Peyer's patch (tissue), 4 donors: ENCODE results near the gene ZNF496. TPM values are rescaled to one million over a fixed set of nuclear protein-coding genes. Genes with fewer than 3 reads are reported as not detected.

Experiments
- DNase-seq, 3 donors: peaks; one replicate each; pipeline ENCODE4 v3.0.0-alpha.2; 2017 to 2019
- H3K27ac ChIP-seq, 4 donors: fragments of 200-600 bp; sonication (generic); one replicate each; pipeline ENCODE4 v1.5.1; 2016 to 2019
- H3K27me3 ChIP-seq, 2 donors: fragments of 200-600 bp; sonication (generic); one replicate each; pipeline ENCODE4 v1.5.1; 2019
- H3K36me3 ChIP-seq, 3 donors: fragments of 200-600 bp; sonication (generic); one replicate each; pipeline ENCODE4 v1.5.1; 2016 to 2019
- H3K4me1 ChIP-seq, 4 donors: fragments of 200-600 bp; sonication (generic); one replicate each; pipeline ENCODE4 v1.5.1; 2016 to 2019
- H3K4me3 ChIP-seq, 4 donors: fragments of 200-600 bp; sonication (generic); 1 replicate in 3 of 4; 2 replicates in 1 of 4; pipeline ENCODE4 v1.5.1; 2016 to 2019; ENCODE audit warnings: mild to moderate bottlenecking in 1 of 4
- H3K9me3 ChIP-seq, 4 donors: fragments of 200-600 bp; sonication (generic); one replicate each; pipeline ENCODE4 v1.5.1; 2016 to 2019; ENCODE audit warnings: mild to moderate bottlenecking in 1 of 4
- POLR2A ChIP-seq, 2 donors: fragments of 450-650 bp; IDR thresholded peaks; one replicate each; pipeline ENCODE4 v1.5.1; 2017; ENCODE audit warnings: antibody characterized with exemption in 2 of 2, mild to moderate bottlenecking in 2 of 2, moderate library complexity in 2 of 2
- total RNA-seq, 4 donors: library from RNA; depleted of rRNA; stranded (reverse); fragments of >200 nt; gene quantifications; one replicate each; pipeline ENCODE4 v1.1.0, GENCODE V29; 2016
- TF ChIP-seq, protein P1 (sequence below), 6 experiments: fragments of 450-650 bp in 4 of 6; fragments of 200-600 bp in 2 of 6; sonication (generic) in 1 of 6; IDR thresholded peaks; one replicate each; pipeline ENCODE4 v1.5.1; 2017 to 2019; ENCODE audit warnings: antibody characterized with exemption in 6 of 6, mild to moderate bottlenecking in 3 of 6, moderate library complexity in 1 of 6

ZNF496 gene
- total RNA-seq, 4 donors from 2014 or later, result 8.2 to 31.4 (median 23.5) TPM

DNA sequence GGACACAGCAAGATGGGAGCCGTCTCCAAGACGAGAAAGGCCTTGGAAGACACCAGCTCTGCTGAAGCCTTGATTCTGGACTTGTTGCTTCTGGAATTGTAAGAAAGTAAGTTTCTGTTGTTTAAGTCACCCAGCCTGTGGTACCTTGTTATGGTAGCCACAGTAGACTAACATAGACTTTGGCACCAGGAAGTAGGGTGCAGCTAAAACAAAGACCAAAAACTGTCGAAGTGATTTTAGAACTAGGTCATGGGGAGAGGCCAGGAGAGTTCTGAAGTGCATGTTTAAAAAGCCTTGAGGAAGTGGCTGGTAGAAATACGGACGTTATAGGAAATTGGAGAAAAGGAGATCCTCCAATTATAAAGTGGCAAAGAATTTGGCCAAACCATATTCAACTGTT is 28.5 kb downstream of the ZNF496 start:
- no peak for DNase-seq
- no peak overlapping the region for H3K4me3 ChIP-seq
- H3K27ac ChIP-seq, result no peak overlapping the region
- TF ChIP-seq, protein P1, sequence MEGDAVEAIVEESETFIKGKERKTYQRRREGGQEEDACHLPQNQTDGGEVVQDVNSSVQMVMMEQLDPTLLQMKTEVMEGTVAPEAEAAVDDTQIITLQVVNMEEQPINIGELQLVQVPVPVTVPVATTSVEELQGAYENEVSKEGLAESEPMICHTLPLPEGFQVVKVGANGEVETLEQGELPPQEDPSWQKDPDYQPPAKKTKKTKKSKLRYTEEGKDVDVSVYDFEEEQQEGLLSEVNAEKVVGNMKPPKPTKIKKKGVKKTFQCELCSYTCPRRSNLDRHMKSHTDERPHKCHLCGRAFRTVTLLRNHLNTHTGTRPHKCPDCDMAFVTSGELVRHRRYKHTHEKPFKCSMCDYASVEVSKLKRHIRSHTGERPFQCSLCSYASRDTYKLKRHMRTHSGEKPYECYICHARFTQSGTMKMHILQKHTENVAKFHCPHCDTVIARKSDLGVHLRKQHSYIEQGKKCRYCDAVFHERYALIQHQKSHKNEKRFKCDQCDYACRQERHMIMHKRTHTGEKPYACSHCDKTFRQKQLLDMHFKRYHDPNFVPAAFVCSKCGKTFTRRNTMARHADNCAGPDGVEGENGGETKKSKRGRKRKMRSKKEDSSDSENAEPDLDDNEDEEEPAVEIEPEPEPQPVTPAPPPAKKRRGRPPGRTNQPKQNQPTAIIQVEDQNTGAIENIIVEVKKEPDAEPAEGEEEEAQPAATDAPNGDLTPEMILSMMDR (IDR thresholded peaks at IDR 0.05), result no peak
- TF ChIP-seq POLR2A (IDR thresholded peaks at IDR 0.05), result no peak
- H3K27me3 ChIP-seq, result no peaks in the 10 kb centered on the region
- peaks cover 0 to 56% (median 0%) of the 10 kb centered on the region in 3 donors for H3K36me3 ChIP-seq
- H3K9me3 ChIP-seq, result no peaks in the 10 kb centered on the region
- no peaks in the 10 kb centered on the region for H3K4me1 ChIP-seq

DNA sequence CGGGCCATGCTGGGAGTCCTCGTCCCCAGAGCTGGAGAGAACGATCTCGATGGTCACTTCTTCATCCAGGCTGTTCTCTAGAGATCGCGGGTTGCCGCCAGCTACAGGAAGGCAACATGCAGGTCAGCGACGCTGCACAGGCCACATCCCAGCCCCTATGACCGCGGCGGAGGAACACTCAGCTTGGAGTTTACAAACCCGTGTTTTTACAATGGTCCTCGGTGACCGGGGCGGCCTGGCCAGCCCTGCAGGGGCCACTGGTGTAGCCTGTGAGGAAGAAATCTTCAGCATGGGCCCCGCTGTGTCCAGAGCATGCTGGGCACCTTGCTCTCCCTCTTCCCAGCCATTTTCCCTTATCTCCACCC is 30.5 kb downstream of the ZNF496 start:
- TF ChIP-seq, protein P1 (IDR thresholded peaks at IDR 0.05), result no peak
- TF ChIP-seq POLR2A (IDR thresholded peaks at IDR 0.05), result no peak
- no peak for DNase-seq
- Histone ChIP-seq H3K27me3 (no peaks in the 10 kb centered on the region), H3K27ac (no peak overlapping the region), H3K4me3 (no peak overlapping the region), H3K36me3 (peaks cover 0 to 39% (median 0%) of the 10 kb centered on the region in 3 donors), H3K4me1 (no peaks in the 10 kb centered on the region), H3K9me3 (no peaks in the 10 kb centered on the region)

DNA sequence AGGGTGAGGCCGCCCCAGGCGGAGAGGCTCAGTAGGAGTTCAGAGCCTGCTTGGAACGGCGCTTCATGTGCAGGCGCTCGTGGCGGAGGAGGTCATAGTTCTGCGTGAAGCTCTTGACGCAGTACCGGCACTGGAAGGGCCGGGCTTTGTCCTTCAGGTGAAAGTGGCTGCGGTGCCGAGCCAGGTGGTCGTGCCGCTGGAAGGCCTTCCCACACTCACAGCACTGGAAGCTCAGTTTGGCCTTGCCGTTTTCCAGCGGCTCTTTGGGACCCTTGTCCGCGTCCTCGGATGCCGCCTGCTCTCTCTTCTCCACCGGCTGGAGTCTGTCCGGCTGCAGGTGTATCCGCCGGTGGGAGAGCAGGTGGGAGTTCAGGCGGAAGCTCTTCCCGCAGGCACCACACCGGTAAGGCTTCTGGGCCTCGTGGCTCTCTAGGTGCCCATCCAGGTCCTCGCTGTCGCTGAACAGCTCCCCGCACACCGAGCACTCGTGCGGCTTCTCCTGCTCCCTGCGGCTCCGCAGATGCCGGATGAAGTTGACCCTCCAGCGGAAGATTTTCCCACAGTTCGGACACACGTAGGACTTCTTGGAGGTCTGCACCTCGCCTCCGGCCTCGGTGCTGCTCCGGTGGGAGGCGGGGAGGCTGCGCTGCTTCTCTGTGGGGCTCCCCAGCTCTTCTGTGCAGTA is 31.0 kb downstream of the ZNF496 start:
- TF ChIP-seq, protein P1 (IDR thresholded peaks at IDR 0.05), result no peak
- no peak for TF ChIP-seq POLR2A (IDR thresholded peaks at IDR 0.05)
- Histone ChIP-seq H3K4me1 (no peaks in the 10 kb centered on the region), H3K27me3 (no peaks in the 10 kb centered on the region), H3K27ac (no peak overlapping the region), H3K4me3 (no peak overlapping the region), H3K36me3 (peaks cover 0 to 35% (median 0%) of the 10 kb centered on the region in 3 donors), H3K9me3 (no peaks in the 10 kb centered on the region)
- DNase-seq, result no peak

DNA sequence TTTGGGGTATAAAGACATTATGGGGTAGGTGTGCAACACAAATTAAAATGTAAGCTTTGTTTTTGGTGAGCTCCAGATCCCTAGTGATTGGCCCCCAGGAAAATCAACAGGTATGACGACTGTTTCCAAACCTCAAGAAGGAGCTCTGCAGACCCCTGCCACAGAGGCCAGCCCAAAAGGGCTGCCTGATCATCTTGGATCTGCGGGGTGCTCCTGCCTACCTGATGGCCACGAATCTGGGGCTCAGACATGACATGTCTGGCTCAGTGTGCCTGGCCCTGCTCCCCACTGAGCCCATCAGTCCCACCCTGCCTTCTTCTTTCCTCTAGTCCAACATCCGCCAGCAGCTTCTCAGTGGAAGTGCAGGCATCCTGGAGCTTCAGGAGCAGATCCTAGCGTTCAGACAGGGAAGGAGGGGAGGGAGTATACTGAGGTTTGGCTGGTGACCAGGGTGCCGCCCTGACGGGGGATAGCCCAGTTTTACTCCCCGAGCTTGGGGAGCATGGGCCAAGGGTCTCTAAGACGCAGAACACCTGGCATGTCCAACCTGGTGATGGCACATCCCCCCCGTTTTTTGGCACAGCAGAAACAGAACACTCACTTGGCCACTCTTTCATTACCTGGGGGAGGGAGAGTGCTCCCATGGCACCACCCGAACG is 31.8 kb downstream of the ZNF496 start:
- H3K27ac ChIP-seq, result no peak overlapping the region
- H3K4me3 ChIP-seq, result no peak overlapping the region
- H3K36me3 ChIP-seq, result peaks cover 0 to 29% (median 0%) of the 10 kb centered on the region in 3 donors

DNA sequence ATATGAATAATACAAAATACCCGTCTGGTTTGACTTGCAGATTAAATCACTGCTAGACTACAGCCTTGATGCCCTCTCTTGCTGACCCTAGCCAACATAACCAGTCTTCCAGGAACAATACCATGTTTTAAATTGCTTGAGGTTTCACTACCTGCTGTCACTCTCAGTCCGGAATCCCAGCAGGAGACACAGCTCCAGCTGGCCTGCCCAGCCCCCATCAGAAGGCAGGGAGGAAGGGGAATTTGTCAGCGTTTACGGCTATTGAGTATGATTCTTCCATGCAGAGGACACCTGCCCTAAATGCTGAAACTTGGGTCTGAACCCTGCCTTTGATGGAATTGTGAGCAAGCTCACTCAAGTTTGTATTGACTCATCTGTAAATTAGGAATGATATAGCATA is 33.0 kb downstream of the ZNF496 start:
- H3K27ac ChIP-seq, result no peak overlapping the region
- peaks cover 0 to 21% (median 0%) of the 10 kb centered on the region in 3 donors for H3K36me3 ChIP-seq
- no peak for TF ChIP-seq POLR2A (IDR thresholded peaks at IDR 0.05)
- TF ChIP-seq, protein P1 (IDR thresholded peaks at IDR 0.05), result no peak
- H3K4me3 ChIP-seq, result no peak overlapping the region
- no peak for DNase-seq
- H3K4me1 ChIP-seq, result no peaks in the 10 kb centered on the region
- no peaks in the 10 kb centered on the region for H3K27me3 ChIP-seq
- H3K9me3 ChIP-seq, result no peaks in the 10 kb centered on the region

More for the DNA sequence above, 31.8 kb downstream of the ZNF496 start:
- no peaks in the 10 kb centered on the region for H3K27me3 ChIP-seq
- no peaks in the 10 kb centered on the region for H3K4me1 ChIP-seq
- H3K9me3 ChIP-seq, result no peaks in the 10 kb centered on the region
- no peak for TF ChIP-seq POLR2A (IDR thresholded peaks at IDR 0.05)
- TF ChIP-seq, protein P1 (IDR thresholded peaks at IDR 0.05), result no peak
- no peak for DNase-seq
